Measurements from ENCODE around the gene CIAO2B.
A peak's percentile ranks its signal among the peaks of the same experiment; 100 is the strongest.
"Not testable (repeated sequence)": the region's sequence is repeated elsewhere in the genome, so short reads cannot be mapped to it uniquely, and the experiment has no call there.

Gene CIAO2B

DNA sequence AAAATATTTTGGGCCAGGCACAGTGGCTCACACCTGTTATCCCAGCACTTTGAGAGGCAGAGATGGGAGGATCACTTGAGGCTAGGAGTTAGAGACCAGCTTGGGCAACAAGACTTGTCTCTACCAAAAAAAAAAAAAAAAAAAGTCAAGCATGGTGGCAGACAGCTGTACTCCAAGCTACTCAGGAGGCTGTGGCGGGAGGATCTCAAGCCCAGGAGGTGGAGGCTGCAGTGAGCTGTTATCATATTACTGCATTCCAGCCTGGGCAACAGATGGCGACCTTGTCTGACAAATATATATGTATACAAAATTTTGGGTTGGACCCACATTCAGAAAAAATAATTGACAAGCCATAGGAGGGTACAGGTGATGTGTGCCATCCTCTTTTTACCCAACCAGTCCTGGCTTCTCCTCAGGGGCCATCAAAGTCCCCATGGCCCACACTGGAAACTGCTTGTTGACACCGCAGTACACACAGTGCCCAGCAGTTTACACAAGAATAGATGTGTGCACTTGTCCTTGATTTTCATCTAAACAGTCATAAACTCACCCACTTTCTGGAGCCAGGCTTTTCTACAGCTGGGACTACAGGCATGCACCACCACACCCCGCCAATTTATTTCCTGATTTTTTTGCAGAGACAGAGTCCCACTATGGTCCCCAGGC is 2.8 kb upstream of the CIAO2B start:
- DNase-seq = no peak

DNA sequence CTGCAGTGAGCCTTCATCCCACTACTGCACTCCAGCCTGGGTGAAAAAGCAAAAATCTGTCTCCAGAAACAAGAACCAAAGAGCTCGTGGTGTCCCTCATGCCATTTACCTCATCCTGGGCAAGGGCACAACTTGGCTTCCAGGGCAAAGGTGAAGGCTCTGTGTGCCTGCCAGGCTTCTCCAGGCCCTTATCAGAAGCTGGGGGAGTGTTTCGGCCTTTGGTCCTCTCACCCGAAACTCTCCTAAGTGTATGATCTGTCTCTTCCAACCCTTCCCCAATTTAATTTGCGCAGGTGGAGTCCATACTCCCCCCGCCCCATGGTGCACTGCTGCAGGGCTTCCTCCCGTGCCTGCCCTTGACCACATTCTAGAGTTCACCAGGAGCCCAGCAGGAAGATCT is 2.3 kb upstream of the CIAO2B start:
- no peak for DNase-seq

DNA sequence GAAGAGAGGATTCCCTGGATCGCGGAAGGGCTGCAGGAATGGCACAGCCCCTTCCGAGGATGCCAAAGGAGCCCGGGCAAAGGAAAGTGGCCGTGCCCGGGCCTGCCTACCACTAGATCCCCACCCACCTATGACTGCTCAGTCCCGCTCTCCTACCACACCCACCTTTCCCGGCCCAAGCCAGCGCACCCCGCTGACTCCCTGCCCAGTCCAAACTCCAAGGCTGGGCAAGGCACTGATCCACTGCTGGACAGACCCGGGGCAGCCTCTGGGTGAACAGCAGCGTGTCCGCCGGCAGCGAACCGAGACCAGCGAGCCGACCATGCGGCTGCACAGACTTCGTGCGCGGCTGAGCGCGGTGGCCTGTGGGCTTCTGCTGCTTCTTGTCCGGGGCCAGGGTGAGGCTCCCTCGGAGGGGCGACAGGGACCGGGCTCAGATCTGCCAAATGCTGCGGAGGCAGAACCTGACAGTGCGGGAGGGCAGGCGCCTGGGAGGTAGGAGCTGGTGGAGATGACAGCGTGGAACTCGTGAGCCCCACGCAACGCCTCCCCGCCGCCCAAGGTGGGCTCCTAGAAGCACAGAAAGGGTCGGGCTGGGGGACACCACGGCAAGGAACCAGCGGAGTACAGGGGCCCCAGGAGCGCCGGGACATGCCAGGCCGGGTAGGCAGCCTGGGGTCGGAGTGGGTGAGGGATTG is 1.3 kb upstream of the CIAO2B start, which contains the start of gene CES2:
Gene CES2, plus strand, starts transcription at position 203 of the 698 bp plus-strand sequence. Its CDS starts 120 bp downstream, at position 323.
- no peak for DNase-seq

DNA sequence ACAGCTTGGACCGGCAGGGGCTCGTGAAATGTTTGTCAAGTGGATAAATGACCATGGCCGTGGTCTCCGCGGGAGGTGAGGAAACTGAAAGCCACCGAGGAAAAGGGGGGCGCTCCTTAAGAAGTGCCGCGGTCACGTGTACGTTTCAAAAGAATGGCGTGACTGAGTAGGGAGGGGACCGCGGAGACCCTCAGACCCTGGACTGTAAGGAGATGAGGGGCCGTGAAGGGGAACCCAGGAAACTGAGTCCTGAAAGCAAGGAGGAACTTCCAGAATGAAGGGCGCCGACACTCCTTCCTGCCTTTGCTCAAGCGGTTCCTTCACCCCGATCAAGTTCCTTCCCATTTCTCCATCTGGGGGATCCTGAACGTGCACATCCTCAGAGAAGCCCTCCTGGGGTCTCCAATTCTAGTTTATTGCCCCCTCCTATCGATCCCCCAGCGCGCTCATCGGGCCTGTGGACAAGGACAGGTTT is 674 bp upstream of the CIAO2B start:
- not testable (repeated sequence) for DNase-seq

DNA sequence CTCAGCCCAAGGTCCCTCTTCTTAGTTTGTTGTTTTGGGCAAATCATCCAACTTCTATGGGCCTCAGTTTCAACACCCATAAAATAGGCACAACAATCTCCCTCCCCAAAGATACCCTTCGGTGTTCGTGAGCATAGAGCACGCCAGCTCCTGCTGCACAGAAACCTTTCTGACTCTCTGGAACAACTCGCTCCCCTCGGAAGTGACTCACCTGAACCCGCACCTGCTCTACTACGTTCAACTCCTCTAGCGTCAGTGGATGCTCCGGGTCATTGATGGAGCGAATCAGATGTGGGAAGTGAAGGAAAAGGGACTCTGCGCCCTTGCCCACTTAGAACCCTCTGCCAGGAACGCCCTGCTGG is 445 bp downstream of the CIAO2B start:
- no peak for DNase-seq

DNA sequence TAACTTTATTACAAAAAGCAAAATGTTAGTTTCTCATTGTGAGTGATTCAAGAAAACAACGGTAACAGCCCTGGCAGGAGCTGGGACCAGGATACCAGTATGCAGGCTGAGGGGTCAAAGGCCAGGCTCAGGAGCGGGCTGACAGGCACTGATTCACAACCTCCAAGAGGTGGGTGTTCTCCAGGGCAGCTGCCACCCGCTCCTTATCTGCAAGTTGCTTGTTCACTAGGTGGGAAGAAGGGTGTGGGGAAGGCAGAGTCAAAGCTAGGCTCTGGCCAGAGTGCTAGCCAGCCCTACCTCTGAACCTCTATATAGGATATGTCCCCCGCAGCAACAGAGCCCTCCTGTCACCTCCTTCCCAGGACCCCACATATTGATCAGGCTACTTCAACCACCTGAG is 2.1 kb downstream of the CIAO2B start:
- DNase-seq = no peak

DNA sequence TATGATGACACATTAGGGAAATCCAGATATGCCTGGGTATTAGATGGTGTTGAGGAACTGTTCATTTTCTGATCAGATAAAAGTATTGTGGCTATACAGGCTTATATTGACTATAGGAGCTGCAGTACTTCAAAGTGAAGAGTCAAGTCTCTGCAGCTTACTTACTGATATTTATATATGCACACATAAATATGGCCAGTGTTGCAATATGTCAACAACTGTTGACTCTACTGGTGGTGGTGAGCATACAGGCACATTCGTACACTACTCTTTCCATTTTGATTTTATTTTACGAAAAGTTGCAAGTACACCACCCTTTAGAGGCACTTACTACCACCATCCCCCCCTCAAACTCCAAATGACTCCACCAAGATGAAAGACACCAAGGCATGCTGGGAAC is 2.5 kb downstream of the CIAO2B start:
- DNase-seq = no peak

DNA sequence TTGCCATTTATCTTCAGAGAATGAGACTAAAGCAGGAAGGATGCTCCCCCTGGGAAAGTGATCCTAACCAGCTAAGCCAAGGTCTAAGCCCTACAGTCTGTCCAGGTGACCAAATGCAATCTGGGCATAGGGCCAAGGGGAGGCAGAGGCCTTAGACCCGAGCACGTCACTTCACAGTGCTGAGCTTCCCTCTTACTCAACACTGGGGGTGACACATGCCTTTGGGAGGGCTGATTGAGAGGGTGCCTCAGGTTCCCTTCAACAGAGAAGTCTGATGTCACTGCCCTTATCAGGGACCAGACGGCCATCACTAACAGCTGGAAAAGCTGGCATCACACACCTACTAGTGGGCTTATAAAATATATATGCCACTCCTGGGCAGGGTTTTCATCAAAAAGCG is 4.0 kb downstream of the CIAO2B start:
- no peak for DNase-seq

DNA sequence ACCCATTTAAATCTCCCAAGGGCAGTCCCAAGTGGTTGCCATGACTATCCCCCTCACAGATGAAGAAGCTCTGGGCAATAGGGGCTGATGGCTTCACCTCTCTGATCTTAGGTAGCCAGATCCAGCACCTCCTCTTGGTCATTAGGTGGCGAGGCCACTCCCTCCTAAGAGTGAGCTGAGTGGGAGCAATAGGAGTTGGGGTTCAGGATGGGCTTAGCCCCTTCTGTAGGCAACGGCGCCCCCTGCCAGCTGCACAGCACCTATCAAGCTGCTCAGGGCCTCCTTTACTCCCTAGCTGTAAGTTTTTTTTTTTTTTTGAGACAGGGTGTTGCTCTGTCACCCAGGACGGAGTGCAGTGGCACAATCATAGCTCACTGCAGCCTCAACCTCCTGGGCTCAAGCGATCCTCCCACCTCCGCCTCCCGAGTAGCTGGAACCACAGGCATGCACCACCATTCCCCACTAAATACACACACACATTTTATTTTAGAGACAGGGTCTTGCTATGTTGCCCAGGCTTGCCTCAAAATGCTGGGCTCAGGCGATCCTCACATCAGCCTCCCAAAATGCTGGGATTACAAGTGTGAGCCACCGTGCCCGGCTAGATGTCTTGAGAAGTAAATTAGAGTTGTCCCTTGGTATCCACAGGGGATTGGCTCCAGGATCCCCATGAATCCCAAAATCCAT is 5.4 kb downstream of the CIAO2B start:
- no peak for DNase-seq

DNA sequence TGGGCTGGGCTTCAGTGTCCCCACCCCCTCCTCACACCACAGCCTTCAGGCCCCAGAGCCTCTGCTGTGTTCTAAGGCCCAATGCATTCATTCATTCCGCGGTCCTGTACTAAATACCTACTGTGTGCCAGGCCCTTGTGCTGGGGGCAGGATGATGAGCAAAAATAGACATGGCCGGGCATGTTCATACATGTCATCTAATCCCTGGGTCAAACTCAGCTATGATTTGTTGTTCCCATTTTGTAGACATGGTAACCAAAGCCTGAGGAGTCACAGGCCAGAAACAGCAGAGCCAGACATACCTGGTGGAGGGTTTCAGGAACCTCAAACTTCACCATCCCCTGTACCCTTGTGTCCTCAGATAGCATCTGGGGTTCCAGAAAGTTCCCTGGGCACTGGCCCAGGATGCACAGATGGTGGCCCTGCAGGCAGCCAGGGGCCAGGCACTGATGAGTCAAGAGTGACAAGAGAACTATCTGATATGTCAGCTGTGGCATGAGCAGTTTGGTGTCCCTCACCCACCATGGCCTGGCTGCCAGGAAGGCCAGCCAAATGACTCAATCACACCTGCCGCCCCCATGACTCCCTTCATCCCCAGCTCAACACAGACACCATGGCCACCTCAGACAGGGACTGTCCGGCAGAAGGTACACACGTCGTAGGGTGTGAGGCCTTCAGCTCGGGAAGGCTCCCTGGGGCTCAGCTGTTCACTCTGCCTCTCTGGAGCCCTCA is 6.1 kb downstream of the CIAO2B start:
- DNase-seq = no peak

DNA sequence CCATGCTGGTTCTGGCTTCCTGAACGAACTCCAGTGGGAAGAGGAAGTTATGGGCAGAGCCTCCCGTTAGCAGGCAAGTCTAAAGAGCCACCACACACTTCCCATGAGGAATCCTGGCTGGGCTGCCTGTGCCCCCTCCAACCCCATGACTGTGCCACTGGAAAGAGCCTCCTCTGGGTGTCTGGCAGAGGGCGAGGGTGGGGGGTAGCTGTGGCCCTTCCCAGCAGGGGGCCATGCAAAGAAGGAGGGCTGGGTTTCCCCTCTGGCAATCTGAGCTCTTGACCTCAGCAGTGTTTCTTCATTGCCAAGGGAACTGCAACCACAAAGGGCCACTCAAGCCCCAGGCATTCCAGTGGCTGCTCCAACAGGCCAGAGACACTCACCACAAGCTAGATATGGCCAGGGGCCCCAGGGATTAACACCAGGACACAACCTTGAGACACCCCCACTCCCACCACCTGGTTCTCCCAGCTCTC is 7.2 kb downstream of the CIAO2B start:
- no peak for DNase-seq

DNA sequence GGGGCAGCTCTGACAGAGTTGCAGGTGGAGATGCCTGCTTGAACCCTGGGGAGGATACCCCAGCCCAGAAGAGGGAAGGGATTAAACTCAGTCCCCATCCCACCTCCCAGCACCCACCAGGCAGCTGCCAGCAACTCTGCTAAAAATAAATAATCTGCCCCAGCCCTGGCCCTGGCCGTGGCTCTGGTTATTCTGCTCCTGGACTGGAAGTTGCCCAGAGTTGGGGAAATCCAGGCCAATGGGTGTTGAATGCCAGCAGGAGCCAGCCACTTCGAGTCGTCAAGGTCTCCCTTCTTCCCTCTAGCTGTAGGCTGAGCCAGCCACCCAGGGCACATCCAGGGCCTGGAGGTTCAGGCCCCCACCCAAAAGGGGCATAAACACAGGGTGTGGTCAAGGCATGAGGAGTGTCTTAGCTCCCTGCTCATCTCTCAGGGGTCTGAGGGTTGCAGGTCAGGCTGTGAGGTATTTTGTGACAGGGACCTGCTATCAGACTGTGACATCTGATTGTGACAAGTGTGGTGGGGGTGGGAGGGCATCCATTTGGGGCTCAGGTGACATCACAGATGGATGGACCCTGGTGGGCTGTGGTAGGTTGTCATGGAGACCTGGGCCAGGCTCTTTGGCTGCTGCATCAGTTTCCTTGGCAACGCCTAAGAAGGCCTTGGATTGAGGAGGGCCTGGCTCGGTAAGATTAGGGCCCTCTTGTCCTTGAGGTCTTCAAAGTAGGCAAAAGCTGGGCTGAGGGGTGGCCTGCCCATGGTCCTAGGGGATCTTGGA is 7.8 kb downstream of the CIAO2B start:
- DNase-seq = no peak

DNA sequence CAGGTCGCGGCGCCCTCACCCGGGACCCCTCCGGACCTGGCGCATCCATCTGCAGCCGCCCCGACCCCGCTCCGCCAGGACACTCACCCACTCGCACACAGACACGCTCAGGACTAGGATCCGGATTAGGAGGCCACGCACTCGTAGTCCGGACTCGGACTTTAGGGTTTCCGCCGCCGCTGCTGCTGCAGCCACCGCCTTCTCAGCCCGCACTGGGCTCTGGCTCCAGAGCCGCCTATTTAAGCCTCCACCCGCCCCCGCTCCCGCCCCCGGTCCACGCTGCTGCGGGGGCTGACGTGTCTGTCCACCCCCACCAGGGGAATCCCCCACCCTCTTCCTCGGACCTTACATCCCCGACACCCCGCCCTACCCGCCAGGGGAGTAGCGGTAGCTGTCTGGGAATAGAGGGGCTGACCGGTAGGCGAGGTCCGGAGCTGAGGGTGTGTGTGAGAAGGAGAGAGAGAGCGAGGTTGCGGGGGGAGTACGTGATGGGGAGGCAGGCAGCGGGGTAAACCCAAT is 8.8 kb downstream of the CIAO2B start, which contains the start of gene RRAD:
Gene RRAD, minus strand, starts transcription at position 214 of the 519 bp plus-strand sequence. CDS start 356 bp downstream, outside the sequence.
- DNase-seq = no peak

DNA sequence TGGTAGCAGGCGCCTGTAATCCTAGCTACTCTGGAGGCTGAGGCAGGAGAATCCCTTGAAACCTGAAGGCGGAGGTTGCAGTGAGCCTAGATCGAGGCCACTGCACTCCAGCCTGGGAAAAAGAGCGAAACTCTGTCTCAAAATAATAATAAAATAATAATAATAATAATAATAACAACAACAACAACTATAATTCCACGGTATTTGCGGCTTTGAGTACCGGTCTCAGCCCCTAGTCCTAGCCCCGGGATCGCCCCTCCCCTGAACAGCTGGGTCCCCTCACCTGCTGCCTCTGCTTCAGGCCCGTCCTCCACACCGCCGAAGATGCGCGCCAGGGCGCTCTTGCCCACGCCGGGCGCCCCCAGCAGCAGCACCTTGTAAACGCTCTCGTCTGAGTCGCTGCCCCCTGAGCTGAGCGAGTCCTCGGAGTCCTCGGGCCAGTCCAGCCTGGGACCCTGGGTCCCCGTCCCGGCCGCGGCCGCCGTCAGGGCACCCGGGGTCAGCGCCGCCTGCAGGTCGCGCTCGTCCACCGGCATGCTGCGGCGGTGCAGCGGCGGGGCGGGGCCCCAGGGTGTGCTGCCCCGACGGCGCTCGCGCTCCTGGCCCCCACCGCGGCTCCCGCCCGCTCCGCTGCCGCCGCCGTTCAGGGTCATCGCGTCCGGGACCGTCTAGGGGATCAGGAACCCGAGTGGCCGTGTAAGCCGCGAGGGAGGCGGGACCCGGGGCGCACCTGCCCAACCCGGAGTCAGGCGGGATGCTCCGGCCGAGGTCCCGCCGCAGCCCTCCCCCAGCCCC is 9.5 kb downstream of the CIAO2B start:
- DNase-seq = no peak

DNA sequence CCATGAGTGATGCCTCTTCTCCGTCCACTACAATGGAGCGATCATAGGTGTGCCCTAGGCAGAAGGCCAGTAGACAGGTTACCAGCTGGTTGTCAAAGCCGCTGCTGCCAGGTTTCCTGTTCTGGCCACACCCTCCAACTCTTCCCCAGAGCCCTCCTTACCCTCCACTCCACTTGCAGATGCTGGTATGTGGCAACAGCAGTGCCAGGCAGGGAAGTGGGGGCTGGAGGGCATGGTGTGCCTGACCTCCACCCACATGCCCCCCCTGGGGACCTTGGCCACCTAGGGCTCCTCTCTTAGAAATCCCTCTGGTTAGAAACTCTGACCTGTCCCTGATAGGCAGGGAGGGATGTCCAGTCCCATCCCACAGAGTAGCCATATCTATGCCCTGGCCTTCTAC is 10.3 kb downstream of the CIAO2B start:
- no peak for DNase-seq

DNA sequence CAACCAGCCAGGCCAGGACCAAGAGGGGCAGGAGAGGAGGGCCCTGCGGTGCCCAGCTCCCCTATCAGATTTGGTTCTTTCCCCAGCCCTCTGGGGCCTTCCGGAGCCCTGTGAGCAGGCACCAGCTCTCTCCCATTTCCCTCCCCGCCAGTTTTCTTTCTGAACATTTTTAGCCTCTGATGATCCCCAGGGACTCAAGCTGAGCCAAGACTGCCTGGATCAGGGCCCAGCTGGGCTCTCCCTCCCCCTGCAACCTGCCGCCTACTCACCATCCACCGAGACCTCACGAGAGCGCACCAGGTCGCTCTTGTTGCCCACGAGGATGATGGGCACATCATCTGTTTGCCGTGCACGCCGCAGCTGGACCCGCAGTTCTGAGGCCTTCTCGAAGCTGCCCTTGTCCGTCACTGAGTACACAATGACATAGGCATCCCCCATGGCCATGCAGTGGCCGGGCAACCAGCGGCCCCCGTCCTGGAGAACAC is 10.9 kb downstream of the CIAO2B start:
- peak in 1 of 2 experiments; percentile 14 for DNase-seq

DNA sequence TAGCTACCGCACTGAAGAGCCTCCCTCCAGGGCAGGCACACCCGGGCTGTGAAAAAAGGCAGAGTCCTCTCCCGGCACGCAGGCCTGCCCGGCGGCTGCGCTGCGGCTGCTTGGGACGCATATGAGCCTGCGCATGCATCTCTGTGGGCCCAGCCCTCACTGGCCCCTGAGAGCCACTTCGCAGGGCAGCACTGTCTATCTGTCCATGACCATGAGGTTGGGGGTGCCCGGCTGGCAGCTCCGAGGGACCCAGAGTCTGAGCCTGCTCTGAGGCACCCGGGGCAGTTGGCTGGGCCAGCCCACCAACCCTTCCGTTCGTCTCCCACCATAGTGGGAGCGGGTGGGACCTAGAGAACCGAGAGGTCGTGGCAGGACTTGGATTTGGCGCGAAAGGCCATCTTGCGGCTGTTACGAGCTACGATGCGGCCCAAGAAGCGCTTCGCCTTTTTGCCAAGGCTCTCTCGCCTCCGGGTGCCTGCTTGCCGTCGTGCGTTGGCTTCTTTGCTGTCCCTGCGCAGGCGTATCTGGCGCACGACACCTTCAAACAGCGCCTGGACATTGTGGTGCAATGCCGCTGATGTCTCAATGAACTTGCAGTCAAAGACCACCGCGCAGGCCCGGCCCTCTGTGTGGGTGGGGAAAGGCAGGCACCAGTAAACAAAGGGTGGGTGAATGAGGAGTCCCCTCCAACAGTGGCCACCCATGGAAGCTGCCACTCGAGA is 12.3 kb downstream of the CIAO2B start:
- no peak for DNase-seq

DNA sequence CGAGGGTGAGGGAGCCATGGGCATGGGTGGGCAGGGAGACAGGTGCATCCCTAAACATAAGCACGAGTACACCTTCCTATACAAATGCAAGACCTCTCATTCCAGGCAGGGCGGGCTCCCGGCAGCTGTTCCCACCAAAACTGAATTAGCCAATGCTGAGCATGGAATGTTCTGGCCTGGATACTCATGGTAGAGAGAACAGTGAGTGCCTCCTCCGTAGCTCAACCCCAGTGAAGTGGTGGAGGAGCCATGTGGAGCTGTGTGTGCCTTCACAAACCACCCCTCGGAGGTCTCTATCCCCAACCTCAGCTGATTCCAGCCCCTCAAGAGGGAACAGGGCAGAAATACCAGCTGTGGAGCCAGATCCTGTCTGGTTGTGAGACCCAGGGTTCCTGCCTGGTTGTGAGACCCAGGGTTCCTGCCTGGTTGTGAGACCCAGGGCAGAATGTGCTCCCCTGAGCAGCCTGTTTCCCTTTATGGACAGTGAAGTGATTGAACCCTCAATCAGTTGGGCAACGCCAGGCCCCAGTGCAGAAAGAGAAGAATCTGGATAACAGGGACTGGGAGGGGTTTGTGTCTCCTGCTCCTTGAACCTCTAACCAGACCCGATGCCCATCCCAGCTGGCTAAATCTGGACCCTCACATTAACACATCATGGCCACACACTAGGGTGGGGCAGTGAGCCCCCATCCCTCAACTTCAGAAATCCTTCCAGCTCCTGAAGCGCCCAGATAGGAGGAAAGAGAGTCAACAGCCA is 13.1 kb downstream of the CIAO2B start:
- DNase-seq = no peak

DNA sequence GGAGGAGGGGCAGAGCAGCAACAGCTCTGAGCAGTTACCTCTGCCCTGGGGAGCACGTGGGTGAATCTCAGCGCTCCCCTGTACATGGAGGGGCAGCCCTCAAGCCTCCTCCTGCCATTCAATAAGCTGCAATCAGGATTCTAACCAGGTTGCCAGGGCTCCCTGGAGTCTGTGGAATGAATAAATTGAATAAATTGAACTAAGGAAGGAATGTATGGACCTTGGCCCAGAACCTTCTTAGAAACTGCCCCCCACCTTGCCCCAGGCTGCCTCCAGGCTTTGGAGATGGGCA is 14.0 kb downstream of the CIAO2B start:
- no peak for DNase-seq

Data from NCI-H2081 (cell line).